ENCODE results near the gene LILRB3. TPM values are rescaled to one million over a fixed set of nuclear protein-coding genes. Genes with fewer than 3 reads are reported as not detected.
"Not testable (repeated sequence)": the region's sequence is repeated elsewhere in the genome, so short reads cannot be mapped to it uniquely, and the experiment has no call there.

The LILRB3 gene
- total and polyA plus RNA-seq, 5 donors, result 0.95 to 5.7 (median 4.7) TPM

DNA sequence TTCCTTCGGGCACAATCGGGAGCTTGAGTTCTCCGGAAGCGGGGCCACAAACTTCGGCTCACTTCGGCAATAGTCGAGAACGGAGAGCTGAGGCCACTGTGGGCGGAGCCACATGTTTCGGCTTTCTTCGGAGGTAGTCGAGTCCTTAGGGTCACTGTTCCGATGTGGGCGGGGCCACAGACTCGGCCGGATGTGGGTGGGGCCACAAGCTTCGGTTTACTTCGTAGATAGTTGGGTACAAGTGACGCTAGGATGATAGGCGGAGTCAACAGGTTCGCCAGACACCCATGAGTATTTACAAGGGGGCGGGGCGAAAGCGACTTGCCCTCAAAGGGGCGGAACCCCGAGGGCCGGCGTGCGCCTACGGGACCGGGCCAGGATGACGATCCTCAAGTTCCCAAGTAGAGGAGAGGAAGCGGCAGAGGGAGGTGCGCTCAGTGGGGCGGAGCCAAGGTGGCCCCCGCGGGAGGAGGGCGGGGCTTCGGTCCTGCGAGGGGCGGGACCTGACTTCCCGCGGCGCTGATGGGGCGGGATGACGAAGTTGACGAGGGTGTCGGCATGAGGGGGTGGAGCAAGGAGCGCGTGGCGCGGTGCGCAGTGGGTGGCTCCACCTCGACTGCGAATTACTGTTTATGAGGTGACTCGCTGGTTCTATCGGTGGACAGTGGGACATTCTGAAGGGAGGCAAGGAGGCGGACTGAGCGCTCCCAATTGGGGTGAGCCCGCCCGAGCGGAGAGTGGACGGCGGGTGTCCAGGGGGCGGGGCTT is 32.9 kb downstream of the LILRB3 start:
- DNase-seq (peak; percentile 100), ATAC-seq (peak; percentile 86 to 87)
- WGBS, result under 1% methylated on average over 65 of the region's 65 CpGs
- H3K27ac ChIP-seq (ENCODE audit: low read length), result peak overlapping the region; percentile 95
- H3K4me1 ChIP-seq (ENCODE audit: control insufficient read depth, insufficient read depth, low read length), result peaks cover 2% of the 10 kb centered on the region
- intact Hi-C loops (cut with DNase I), result no loop called here
- peak overlapping the region; percentile 53 for H3K4me3 ChIP-seq (ENCODE audit: low read length)
- no peaks in the 10 kb centered on the region for H3K9me3 ChIP-seq (ENCODE audit: control insufficient read depth, low read length)
- H3K27me3 ChIP-seq (ENCODE audit: control insufficient read depth, insufficient read depth), result no peaks in the 10 kb centered on the region

DNA sequence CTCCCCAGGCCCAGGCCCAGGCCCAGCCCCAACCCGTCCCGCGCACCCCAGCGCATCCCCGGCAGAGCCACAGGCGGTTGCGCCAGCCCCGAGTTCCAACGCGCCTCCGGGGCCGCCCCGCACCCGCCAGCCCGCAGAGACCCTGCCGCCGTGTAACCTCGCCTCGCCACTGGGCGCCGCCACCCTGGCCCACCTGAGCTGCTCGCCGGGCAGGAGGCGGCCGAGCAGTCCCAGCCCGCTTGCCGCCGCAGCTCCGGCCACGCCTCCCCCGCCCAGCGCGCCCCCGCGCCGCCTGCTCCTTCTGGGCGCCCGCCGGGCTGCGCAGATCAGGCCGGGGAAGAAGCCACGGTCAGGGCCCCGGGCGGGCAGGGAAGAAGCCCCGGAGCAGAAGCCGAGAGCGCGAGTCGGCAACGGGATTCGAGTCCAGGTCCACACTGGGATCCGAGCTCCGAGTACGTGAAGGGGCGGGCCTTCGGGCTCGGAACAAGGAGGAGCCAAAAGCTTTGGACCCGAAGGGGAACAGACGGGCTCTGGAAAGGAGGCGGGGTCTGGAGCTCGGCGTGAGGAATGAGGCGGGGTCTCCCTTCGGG is 33.6 kb downstream of the LILRB3 start, which contains the start of gene MBOAT7:
MBOAT7 (minus strand) TSS at position 436 of the 590 bp plus-strand sequence. CDS start 1,072 bp downstream, outside the sequence.
- Histone ChIP-seq H3K4me3 (ENCODE audit: low read length) (peak within 1 kb of the TSS; percentile 53), H3K27ac (ENCODE audit: low read length) (peak within 1 kb of the TSS; percentile 95), H3K4me1 (ENCODE audit: control insufficient read depth, insufficient read depth, low read length) (peaks cover 2% of the 10 kb centered on the region), H3K27me3 (ENCODE audit: control insufficient read depth, insufficient read depth) (no peaks in the 10 kb centered on the region), H3K9me3 (ENCODE audit: control insufficient read depth, low read length) (no peaks in the 10 kb centered on the region)
- DNase-seq, result no peak
- intact Hi-C loops (cut with DNase I), result no loop called here
- peak; percentile 4 to 73 for ATAC-seq
- WGBS, result under 1% methylated on average over 64 of the region's 64 CpGs

DNA sequence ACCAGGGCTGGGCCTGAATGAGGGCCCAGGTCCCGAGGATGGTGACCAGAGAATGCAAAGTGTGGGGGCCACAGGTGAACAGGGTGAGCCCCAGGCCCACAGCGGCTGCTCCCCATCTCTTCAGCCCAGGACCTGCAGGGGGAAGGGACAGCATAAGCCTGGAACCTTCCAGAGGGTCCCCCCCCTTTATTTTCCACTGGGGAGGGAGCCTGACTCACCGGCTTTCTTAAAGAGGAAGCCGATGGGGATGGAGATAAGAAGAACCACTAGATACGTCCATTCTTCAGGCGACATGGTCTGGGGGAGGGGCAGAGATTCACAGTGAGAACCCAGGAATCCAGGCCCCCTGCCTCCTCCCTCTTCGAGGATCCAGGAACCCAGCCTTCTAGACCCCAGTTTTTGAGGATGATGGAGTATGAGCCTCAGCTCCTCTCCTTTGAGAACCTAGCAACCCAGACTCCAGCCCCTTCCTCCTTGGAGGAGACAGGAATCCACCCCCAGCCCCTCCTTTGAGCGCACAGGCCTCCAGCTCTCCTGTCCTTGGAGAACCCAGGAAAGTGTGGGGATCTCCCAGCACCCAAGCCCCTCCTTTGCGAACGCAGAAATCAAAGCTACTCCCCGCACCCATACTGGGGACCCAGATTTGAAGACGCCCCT is 34.5 kb downstream of the LILRB3 start:
- intact Hi-C loops (cut with DNase I), result no loop called here
- WGBS, result 26% methylated on average over 12 of the region's 12 CpGs
- H3K27me3 ChIP-seq (ENCODE audit: control insufficient read depth, insufficient read depth), result no peaks in the 10 kb centered on the region
- peaks cover 2% of the 10 kb centered on the region for H3K4me1 ChIP-seq (ENCODE audit: control insufficient read depth, insufficient read depth, low read length)
- H3K4me3 ChIP-seq (ENCODE audit: low read length), result peak overlapping the region; percentile 53
- no peak overlapping the region for H3K27ac ChIP-seq (ENCODE audit: low read length)
- ATAC-seq (no peak), DNase-seq (peak in 1 of 3 donors; percentile 58)
- H3K9me3 ChIP-seq (ENCODE audit: control insufficient read depth, low read length), result no peaks in the 10 kb centered on the region

DNA sequence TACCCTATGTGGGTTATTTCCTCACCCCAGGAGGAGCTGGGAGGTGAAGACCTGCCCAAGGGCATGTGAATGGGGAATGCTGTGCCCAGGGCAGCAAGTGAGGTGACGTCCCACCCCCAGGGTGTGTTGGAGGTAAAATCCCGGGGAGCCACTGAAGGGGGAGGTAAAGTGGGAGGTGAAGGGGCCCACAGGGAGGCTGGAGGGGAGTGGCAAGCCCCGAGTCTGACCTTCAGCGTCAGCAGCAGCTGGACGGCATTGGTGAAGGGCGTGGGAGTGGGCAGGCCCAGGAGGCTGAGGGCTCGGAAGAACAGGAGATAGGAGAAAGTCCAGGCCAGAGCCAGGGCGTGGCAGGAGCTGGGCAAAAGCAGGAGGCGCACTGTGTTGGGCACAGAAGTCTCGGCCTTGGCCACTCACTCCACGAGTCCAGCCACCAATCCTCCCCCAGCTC is 35.8 kb downstream of the LILRB3 start:
- ATAC-seq, result no peak
- Histone ChIP-seq H3K9me3 (ENCODE audit: control insufficient read depth, low read length) (no peaks in the 10 kb centered on the region), H3K27ac (ENCODE audit: low read length) (no peak overlapping the region), H3K4me1 (ENCODE audit: control insufficient read depth, insufficient read depth, low read length) (no peaks in the 10 kb centered on the region), H3K27me3 (ENCODE audit: control insufficient read depth, insufficient read depth) (no peaks in the 10 kb centered on the region), H3K4me3 (ENCODE audit: low read length) (no peak overlapping the region)
- 85% methylated on average over 11 of the region's 11 CpGs for WGBS
- intact Hi-C loops (cut with DNase I), result no loop called here
- peak in 1 of 3 donors; percentile 57 for DNase-seq

DNA sequence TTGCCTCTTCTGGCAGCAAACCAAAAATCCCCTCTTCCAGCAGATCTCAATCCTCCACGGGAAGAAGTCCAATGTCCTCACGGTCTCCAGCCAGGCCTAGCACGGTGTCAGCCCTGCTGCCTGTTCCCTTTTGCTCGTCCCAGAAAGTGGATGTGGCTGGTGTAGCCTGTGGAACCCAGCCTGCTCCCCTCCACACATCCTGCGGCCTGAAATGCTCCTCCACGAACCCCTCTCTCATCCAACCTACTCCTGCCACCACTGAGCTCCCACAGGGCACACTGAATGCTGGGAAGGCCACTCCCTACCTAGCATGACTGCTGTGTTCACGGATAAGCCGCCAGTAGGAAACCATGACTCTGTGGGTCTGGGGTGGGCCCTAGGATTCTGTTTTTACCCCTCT is 36.5 kb downstream of the LILRB3 start:
- intact Hi-C loops (cut with DNase I), result no loop called here
- Histone ChIP-seq H3K4me1 (ENCODE audit: control insufficient read depth, insufficient read depth, low read length) (no peaks in the 10 kb centered on the region), H3K4me3 (ENCODE audit: low read length) (no peak overlapping the region), H3K27ac (ENCODE audit: low read length) (no peak overlapping the region), H3K9me3 (ENCODE audit: control insufficient read depth, low read length) (no peaks in the 10 kb centered on the region), H3K27me3 (ENCODE audit: control insufficient read depth, insufficient read depth) (no peaks in the 10 kb centered on the region)
- 70% methylated on average over 8 of the region's 8 CpGs for WGBS
- DNase-seq (peak in 1 of 3 donors; percentile 29), ATAC-seq (no peak)

DNA sequence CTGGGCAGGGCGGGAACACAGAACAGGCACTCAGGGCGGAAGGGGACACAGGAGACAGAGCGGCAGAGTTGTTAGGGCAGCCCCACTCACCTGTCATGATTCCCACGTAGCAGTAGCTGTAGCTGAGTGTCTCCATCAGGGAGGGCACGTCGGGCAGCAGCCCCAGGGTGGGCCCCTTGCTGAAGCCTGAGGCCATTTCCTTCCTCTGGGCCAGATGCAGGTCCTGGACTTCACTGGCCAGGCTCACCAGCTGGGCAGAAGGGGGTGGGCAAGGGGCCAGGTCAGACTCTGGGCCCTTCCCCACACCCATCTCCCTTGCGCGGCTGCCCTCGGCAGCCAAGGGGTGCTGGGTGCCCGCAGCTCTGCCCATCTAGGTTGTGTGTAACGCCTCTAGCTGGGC is 39.4 kb downstream of the LILRB3 start:
- H3K4me3 ChIP-seq (ENCODE audit: low read length), result no peak overlapping the region
- H3K9me3 ChIP-seq (ENCODE audit: control insufficient read depth, low read length), result no peaks in the 10 kb centered on the region
- no peak overlapping the region for H3K27ac ChIP-seq (ENCODE audit: low read length)
- DNase-seq, result peak in 1 of 3 donors; percentile 46
- 89% methylated on average over 11 of the region's 11 CpGs for WGBS
- intact Hi-C loops (cut with DNase I), result no loop called here
- no peak for ATAC-seq
- no peaks in the 10 kb centered on the region for H3K27me3 ChIP-seq (ENCODE audit: control insufficient read depth, insufficient read depth)
- no peaks in the 10 kb centered on the region for H3K4me1 ChIP-seq (ENCODE audit: control insufficient read depth, insufficient read depth, low read length)

DNA sequence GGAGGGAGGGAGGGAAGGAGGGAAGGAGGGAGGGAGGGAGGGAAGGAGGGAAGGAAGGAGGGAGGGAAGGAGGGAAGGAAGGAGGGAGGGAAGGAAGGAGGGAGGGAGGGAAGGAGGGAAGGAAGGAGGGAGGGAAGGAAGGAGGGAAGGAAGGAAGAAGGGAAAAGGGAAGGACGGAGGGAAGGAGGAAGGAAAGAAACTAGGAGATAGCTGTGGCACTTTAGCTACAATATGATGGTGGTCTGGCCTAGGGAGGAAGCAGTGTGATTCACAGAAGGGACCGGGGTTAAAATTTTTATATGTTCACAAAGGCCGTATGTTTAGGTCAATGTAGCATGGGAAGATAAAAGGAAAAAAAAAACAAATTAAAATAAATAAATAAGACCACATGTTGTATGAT is 40.9 kb downstream of the LILRB3 start:
- 89% methylated on average over 3 of the region's 3 CpGs for WGBS
- DNase-seq; intact Hi-C loops (cut with DNase I): not testable (repeated sequence)

DNA sequence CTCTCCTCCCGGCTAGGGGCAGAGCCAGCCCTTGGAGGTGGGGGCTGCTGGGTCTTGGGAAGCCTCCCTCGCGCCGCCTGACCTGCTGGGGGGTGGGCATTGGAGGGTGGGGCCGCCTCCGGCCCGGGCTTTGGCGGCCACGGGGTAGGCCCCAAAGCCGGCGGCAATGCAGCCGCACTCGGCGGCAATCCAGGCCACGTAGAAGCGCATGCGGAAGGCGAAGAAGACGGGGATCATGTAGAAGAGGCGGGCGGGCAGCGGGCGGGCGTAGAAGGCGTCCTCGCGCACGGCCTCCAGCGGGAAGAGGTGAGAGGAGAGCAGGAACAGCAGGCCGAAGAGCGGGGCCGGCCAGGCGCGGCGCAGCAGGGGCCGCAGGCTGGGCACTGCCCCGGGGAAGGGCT is 42.1 kb downstream of the LILRB3 start:
- intact Hi-C loops (cut with DNase I), result no loop called here
- H3K27me3 ChIP-seq (ENCODE audit: control insufficient read depth, insufficient read depth), result no peaks in the 10 kb centered on the region
- ATAC-seq (no peak), DNase-seq (peak in 1 of 3 donors; percentile 36)
- H3K4me1 ChIP-seq (ENCODE audit: control insufficient read depth, insufficient read depth, low read length), result no peaks in the 10 kb centered on the region
- H3K9me3 ChIP-seq (ENCODE audit: control insufficient read depth, low read length), result no peaks in the 10 kb centered on the region
- WGBS, result 96% methylated on average over 37 of the region's 37 CpGs
- no peak overlapping the region for H3K27ac ChIP-seq (ENCODE audit: low read length)
- no peak overlapping the region for H3K4me3 ChIP-seq (ENCODE audit: low read length)

More for the DNA sequence above, 40.9 kb downstream of the LILRB3 start:
- H3K9me3 ChIP-seq (ENCODE audit: control insufficient read depth, low read length); ATAC-seq; H3K27ac ChIP-seq (ENCODE audit: low read length); H3K4me1 ChIP-seq (ENCODE audit: control insufficient read depth, insufficient read depth, low read length); H3K27me3 ChIP-seq (ENCODE audit: control insufficient read depth, insufficient read depth); H3K4me3 ChIP-seq (ENCODE audit: low read length): not testable (repeated sequence)

DNA sequence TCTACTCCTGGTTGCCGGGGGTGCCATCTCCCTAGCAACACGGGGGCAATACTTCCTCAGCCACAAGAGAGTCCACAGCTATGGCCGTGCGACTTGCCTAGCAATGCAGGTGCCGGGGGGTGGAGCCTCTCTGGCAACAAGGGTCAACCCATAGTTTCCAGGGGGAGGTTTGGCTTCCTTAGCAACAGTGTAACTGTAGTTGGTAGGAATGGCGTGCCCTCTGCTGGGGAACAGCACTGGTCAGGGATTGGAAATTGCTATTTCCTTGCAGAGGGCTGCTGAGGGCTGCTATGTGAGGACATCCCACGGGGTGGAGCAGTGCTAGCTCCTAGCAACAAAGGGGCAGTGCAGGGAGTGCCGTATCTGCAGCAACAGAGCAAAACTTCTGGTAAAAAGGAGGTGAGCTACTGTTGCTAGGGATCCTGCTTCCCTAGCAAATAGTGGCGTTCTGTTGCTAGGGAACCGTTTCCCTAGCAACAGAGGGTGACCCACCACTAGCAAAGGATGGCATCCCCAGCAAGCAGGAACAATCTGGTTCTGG is 42.8 kb downstream of the LILRB3 start:
- Histone ChIP-seq H3K4me3 (ENCODE audit: low read length) (no peak overlapping the region), H3K27me3 (ENCODE audit: control insufficient read depth, insufficient read depth) (no peaks in the 10 kb centered on the region), H3K9me3 (ENCODE audit: control insufficient read depth, low read length) (no peaks in the 10 kb centered on the region), H3K27ac (ENCODE audit: low read length) (no peak overlapping the region), H3K4me1 (ENCODE audit: control insufficient read depth, insufficient read depth, low read length) (no peaks in the 10 kb centered on the region)
- 54% methylated on average over 10 of the region's 10 CpGs for WGBS
- intact Hi-C loops (cut with DNase I), result no loop called here
- DNase-seq, result peak in 1 of 3 donors; percentile 10
- ATAC-seq, result peak; percentile 25 to 28

DNA sequence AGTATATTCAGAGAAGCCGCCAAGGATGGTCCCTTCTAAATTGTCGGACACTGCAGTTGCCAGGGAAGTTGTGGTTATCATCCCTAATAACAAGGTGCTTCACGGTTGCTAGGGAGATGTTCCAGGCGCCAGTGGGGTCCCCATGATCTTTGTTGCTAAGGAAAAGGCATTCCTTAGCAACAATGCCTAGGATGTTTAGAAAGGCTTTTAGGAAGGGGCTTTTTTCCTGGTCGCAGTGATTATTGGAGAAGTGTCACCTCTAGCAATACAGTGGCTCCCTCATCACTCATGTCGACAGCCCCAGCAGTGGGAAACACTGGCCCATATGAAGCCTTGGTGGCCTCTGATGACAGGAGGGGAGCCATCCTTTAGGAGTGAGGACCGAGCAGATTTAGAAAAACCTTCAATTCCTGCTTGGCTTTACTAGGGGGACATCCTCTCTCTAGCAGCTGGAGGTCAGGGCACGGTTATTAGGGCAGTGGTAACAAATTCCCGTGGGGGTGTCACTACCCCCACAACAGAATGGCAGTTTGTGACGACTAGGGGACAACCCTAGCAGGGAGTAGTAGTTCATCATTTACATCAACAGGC is 43.5 kb downstream of the LILRB3 start:
- Histone ChIP-seq H3K4me1 (ENCODE audit: control insufficient read depth, insufficient read depth, low read length) (no peaks in the 10 kb centered on the region), H3K9me3 (ENCODE audit: control insufficient read depth, low read length) (no peaks in the 10 kb centered on the region), H3K27ac (ENCODE audit: low read length) (no peak overlapping the region), H3K27me3 (ENCODE audit: control insufficient read depth, insufficient read depth) (no peaks in the 10 kb centered on the region), H3K4me3 (ENCODE audit: low read length) (no peak overlapping the region)
- intact Hi-C loops (cut with DNase I), result no loop called here
- ATAC-seq (no peak), DNase-seq (peak in 1 of 3 donors; percentile 5)
- WGBS, result 84% methylated on average over 10 of the region's 10 CpGs

Measured in right cardiac atrium (tissue), 5 donors.